Renal cortex interstitium (tissue), 11 donors: Measurements from ENCODE around the gene ENPP6. TPM values are rescaled to one million over a fixed set of nuclear protein-coding genes. Genes with fewer than 3 reads are reported as not detected.
"Not testable (repeated sequence)": the region's sequence is repeated elsewhere in the genome, so short reads cannot be mapped to it uniquely, and the experiment has no call there.

ENCODE experiments used
- DNase-seq, 11 donors: peaks; one replicate each; pipeline ENCODE4 v3.0.0-alpha.2; 2013; ENCODE audit warnings: low read depth in 9 of 11, low spot score in 4 of 11; ENCODE audit errors: extremely low read depth in 1 of 11
- polyA plus RNA-seq, 3 donors: library from polyadenylated mRNA; unstranded; fragments of 120-200 nt; gene quantifications; one replicate each; pipeline ENCODE4 v1.2.1, GENCODE V29; 2013; ENCODE audit not compliant: insufficient read length in 3 of 3

The ENPP6 gene
- polyA plus RNA-seq, 3 donors: 4.4 to 9.3 (median 7.5) TPM

DNA sequence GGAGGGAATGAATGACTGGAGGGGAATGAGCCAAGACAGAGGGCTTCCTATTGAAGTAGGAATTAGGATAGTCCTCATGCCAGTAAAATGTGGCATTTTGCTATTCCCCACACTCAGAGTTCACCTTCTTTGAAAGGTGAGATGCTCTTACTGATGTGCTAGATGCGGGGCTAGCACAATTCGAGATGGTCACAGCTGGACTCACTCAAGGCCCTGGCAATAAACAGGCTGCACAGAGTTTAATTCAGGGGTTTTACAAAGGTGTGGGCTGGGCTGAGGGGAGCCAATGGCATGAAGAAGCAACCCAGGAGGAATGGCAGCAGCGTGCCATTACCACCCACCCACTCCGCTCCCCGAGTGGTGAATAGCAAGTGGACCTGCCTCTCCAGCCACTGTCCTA is 55.1 kb downstream of the ENPP6 start:
- DNase-seq: peak in 1 of 11 donors; percentile 48

DNA sequence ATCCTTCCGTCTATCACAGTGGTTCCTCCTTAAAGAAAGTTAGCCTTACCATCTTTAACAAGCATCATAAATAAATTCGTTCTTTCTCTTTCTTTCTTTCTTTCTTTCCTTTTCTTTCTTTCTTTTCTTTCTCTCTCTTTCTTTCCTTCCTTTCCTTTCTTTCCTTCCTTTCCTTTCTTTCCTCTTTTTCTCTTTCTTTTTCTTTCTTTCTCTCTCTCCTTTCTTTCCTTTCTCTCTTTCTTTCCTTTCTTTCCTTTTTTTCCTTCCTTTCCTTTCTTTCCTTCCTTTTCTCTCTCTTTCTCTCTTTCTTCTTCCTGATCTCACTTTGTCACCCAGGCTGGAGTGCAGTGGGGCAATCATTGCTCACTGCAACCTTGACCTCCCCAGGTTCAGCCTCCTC is 60.4 kb downstream of the ENPP6 start:
- DNase-seq: no peak

DNA sequence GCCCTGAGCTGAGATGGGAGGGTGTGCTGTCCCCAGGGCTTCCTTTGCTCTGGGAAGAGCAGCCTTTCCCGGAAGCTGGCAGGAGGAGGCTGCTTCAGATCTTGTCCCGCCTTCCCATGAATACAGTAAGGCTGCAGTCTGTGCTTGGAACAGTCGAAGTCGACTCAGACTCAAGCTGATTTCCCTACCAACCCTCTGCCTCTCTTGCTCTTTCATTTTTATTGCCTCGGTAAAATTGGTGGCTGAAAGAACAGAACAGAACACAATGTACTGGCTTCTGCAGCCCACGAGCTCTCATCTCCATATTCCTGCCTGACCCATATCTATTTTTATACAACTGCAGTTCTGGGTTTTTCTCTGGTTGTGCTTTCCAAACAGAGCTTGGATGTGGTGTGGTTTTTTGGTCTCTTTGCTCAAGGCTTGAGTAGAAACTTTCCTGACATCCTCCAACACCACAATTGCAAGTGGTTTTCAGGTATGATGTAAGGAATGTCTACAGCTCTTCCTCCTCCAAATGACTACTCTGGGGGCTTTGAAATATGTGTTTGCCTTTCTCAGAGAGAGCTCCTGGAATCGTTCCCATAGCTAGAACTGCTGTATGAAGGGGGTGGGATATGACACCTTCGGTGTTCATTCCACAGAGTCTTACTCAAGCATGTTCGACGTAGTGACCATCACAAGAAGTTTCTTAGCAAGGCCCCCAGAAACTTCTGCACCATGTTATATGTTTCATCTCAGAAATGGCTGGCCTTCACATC is 61.3 kb downstream of the ENPP6 start:
- DNase-seq: no peak

DNA sequence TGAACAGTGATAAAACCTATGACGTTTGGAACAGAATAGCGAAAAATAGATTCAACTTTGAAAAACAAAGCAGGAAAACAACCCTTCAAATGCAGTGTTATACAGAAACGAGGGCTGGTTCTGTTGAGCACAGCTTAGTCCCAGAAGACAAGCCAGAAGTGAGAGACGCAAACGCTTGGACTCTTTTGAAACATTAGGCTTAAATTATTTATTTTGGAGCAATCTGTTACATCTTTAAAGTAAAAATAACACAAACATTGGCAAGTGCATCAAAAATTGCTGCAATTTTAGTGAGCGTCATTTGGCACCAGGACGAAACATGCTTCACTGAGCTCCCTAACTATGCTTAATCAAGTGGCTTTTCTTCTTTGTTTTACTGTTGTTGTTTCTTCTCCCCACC is 63.5 kb downstream of the ENPP6 start:
- DNase-seq: no peak

DNA sequence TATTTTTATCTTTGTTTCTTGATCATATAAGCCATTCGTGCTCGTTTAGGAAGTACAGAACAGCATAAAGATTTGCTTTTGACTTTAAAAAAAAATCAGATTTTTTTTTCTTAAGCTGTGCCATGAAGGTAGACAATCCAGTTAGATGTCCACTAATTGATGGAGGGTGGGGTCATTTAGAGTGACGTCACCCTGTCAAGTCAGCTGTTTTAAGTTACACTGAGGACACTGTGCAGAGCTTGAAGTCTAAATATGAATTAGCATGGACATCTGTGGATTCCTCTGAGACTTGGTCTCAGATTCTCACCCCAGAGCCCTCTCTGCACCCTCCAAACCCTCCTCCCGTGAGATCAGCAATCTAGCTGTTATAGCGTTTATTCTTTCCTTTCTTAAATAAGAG is 63.9 kb downstream of the ENPP6 start:
- DNase-seq: no peak

DNA sequence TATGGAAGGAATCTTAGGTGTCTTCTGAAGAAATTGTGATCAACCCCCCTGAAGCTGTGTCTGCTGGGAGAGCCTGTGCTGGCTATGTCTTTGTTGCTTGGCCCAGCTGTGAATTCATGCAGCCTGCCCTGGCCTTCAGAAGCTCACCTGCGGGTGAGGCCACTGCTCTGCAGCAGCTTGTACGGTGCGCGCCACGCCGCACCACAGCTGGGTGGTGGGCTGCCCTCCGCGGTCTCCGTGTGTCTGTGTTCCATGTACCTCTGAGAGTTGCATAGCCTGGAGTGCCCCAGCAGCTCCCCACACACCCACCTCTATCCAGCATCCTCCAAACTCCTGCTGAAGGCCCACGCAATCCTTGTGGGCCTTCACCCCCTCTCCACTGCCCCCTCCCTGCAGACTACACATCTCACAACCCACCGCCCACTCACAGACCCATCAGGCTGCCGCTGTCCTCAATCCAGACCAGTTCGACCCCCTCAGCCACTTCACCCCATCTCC is 65.6 kb downstream of the ENPP6 start:
- DNase-seq: no peak

DNA sequence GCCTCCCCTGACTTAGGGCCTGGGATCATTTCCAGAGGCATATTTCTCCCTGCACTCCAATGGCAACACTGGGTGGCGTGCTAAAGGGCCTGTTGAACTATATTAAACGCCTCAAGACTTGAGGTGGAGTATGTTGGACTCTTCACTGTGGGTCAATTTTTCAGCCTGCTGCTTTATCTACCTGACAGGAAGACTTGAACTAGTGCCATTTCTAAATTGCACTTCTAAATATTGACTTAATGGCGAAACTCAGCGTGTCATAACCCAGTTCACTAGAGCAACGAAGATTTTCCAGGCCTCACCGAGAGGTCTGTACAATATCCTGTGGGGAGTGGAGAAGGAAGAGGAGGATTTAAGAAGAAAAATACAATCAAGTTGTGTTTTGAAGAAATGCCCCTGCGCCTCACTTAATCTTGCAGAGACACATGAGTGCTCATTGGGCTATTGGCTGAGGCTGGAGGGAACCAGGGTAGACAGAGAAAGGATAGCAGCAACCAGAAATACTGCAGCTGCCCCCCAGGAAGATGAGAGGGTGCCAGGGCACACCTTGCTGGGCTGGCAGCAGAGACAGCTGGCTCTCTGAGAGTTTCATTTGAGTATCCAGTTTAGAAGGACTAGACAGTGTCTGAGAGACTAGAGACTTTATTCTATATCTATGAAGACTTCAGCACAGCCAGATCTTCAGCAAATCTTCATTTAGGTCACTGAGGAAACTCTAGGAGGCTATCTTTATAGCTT is 67.4 kb downstream of the ENPP6 start:
- no peak for DNase-seq

DNA sequence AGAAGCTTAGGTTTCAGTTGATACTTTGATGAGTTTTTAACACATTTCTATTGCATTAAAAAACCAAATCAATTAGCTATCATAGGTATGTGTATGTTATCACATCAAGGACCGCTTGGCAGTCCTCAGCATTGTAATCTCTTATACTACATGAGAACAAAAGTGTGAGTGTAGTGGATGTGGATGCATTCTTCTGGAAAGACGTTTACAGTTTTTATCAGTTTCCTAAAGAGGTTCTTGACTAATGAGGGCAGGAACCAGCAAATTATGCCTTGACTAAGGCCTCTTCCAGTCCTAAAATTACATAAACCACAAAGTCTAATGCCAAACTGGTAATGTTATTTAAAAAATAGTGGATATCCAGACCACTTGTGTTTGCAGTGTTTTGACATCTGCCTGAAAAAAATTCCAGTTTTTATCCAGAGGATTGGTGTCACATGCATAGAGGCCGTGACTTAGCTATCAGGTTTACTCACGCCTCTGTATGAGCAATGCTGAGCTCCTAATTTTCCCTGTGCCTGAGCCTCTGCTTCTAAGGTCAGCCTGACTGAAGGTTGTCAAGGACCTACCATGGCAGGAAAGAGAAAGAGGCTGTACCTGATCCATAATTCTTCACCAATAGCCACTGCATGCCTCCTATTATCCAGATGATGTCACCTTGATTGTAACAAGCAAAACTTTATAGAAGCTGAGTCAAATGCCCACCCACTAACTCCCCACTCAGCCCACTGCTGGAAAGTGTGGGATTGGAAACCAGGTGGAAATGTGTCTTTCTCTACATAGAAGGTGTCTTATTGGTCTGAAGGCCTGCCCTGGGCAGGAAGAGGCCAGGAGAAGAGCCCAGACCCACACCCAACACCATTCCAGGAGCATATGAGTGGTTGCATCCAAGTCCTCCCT is 68.7 kb downstream of the ENPP6 start:
- DNase-seq: no peak

DNA sequence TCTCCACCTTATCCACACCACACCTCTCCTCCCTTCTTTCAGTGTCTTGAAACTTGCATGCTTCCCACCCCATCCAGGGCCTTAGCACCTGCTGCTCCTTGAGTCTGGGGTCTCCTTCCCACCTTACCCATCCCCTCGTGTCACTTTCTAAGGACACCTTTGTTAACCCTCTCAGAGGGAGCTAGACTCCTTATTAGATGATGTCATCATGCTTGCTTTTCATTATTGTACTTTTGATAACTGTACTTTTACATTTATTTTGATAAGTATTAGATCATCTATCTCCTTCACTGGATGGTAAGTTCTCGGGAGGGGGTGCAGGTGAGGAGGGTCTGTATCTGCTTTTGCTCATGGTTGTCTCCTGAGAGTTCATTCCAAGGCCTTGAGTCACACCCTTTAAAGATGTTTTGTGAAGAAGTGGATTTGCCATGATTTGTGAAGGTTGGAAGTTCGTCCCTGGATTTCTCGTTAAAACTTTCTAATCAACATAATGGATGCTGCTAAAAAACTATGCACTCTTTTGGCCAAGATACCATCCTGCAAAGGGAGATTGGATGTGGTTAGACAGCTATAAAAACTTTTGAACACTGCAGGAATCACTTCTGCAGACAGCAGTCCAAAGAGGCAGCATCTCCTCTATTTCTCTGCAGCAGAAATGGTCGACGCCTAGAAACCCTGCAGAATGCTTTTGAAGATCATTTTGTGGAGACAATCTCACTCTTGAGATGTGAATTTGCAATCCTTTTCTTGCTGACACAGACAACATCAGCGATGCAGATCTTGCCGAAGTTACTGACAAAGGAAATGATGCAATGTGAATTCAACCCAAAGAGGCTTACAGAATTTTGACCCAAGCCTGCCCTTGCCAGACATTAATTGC is 69.6 kb downstream of the ENPP6 start:
- DNase-seq: no peak

DNA sequence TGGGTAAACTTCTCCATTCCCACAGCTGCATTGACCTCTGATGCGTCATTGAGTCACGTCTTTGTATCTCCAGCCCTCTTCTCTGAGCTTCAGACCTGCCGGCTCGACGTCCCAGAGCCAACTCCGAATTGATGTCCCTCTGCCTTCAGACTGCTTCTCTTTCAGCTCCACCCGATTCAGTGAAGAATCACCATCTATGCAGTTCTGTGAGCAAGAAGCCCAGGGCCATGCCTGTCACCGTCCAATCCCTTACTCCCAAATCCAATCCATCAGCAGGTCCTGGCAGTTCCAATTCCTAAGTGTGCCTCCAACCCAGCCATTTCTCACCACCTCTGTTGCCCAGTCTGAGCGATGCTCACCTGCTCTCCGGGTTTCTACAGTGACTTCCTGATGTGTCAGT is 70.7 kb downstream of the ENPP6 start:
- no peak for DNase-seq

DNA sequence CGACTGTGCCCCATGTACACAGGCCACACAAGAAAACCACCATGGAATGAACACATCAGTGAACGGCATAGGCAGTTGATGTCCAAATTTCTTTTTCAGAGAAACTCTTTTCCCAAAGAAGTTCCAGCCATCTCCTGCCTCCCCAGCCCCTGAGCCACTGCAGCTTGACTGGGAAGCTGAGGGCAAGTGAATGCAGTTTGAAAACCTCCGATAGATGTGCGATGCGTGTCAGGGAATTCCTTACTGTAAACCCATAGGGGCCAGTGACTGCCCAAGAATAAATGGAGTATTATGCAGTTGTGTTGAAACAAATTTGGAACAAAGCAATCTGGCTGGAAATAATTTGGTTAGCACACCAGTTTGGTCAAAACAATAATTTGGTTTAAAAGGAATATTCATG is 72.1 kb downstream of the ENPP6 start:
- no peak for DNase-seq

DNA sequence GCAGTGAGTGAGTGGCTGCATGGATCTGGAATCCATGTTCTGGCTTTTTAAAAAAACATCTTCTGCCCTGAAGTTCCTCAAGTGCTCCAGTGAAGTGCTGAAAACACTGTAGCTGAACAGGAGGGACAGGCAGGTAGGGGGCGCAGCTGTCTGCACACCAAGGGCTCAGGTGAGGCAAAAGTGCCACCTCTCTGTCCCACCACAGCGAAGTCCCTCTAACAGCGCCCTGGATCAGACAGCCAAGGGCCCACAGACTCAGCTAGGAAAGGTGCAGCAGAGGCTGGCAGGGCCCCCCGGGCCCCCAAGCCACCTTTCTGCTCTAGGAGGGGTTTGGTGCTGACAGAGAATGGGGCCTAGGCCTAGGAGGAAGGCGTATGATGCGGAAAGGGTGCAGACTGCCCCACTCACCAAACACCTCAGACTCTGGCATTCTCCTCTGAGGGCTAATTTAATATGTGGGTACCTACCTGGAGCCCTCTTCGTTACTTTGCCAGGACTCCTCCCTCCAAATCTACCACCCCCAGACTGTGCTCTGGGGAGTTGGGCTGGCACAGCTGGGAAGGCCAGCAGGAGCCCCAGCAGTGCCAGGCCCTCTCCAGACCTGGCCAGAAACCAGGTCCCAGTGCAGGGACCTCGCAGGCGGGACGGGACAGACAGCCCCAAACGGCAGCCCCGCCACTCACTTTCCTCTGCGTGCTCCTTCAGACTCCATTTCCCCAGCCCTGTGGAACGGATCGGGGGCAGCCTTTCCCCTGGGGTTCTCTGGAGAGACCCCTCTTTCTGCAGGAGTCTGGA is 73.7 kb downstream of the ENPP6 start:
- no peak for DNase-seq

DNA sequence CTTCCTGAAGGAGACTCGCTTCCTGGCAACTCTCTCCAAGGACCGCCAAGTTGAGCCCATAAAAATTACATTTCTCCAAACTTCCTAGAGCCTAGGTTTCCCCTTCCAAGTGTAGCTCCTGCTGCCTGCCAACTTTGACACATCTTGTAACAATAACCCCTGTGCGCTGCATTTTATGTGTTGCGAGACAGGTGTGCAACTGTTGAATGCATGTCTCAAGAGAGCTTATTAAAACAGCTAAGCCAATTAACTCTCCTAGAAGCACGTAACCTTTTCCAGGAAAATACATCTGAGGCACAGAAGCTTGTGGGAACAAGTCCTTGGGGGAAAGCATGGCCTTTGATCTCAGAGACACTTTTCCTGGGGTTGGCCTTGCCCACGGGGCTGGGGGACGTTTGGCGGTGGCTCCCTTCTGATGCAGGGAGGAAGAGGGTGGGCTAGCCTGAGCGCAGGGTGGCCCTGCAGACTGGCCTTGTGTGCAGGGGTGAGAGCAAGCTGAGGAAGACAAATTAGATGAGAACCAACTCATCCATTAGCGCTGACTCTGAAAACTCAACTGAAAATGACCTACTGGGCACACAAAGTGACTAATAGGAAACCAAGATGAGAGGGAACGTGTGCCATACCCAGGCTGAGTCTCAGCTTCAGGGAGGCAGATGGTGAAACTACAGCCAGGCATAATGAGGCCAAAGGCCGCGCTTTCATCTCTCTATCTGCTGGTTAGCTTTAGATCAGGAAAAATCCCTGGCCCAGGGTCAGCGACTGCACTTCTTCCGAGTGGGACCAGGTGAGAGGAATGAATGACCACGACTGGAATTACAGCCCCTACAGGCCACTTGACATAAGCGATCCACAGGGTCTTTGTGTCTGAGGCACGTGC is 75.3 kb downstream of the ENPP6 start:
- no peak for DNase-seq

DNA sequence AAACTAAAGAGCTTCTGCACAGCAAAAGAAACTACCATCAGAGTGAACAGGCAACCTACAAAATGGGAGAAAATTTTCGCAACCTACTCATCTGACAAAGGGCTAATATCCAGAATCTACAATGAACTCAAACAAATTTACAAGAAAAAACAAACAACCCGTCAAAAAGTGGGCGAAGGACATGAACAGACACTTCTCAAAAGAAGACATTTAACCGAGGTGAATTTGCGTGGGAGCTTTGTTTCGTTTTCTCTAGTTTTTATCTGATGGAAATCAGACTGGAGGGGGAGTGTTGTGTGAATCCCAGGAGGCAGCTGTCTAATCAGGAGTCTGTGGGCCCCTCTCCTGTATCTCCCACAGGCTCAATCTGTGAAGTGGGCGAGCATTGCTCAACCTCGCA is 76.8 kb downstream of the ENPP6 start:
- DNase-seq: not testable (repeated sequence)

DNA sequence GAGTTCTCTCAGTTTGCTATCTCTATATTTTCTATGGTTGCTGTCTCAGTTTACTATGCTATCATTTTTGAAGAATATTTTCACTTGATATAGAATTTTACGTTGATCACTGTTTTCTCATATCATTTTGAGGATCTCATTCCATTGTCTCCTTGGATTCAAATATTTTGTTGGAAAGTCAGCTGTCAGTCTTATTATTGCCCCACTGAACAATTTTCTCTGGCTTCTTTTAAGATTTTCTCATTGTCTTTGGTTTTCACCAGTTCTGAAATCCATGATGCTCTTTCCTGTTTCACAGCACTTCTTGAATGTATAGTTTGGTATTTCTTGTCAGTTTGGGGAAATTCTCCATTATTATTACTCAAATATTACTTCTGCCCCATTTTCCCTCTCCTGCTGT is 81.1 kb downstream of the ENPP6 start:
- no peak for DNase-seq

DNA sequence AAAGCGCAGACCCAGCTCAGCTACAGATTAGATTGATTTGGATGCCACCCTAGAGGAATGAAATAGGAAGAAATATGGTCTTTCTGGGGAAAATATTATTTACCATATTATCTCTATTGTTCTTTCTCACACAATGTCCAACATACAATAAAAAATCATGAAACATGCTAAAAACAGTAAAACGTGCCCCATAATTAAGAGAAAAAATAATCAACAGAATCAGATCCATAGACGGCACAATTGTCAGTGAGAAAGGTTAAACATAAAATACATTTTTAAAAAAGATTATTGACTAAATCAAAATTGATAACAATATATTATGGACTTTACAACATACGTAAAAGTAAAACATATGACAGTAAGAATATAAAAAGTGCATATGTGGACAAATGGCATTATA is 90.9 kb downstream of the ENPP6 start:
- DNase-seq: no peak
